Heart left ventricle (tissue), 13 donors: ENCODE data around the gene PMM2.

ENCODE experiments used
- CTCF ChIP-seq, 12 donors: fragments of 200-600 bp; sonication (generic) in 4 of 12; IDR thresholded peaks; one replicate each; pipeline versions ENCODE4 v1.5.0 to v1.8.0; 2018 to 2022; ENCODE audit warnings: antibody characterized with exemption in 12 of 12, mild to moderate bottlenecking in 5 of 12
- POLR2A ChIP-seq, 2 donors: fragments of 450-650 bp; IDR thresholded peaks; one replicate each; pipeline ENCODE4 v1.6.1; 2017; ENCODE audit warnings: antibody characterized with exemption in 2 of 2, mild to moderate bottlenecking in 2 of 2, moderate library complexity in 2 of 2
- donor health status: ischemic (EF 13 %, LVEDD 7.1; RV severe dilation, severe dysfunction).
- donor health status: DM: no; HTN: yes; CAD: no.
- donor health status: DM: no; HTN: no; CAD: no.
- donor health status: ischemic (EF 25% LVEDD 6.9; RV normal size, moderate dysfunction).
- donor health status: ischemic (EF 25% LVEDD 5.7; RV mildly dilated, moderate dysfunction).
- donor health status: ischemic (EF 35%, LVEDD 5.7; RV mildly dilated, moderate dysfunction).
- donor health status: nonischemic (EF 11% LVEDD 7.7; RV severe dilation, severe dysfunction).
- donor health status: DM: yes; HTN: yes; CAD: no.
- donor health status: PGD.
- donor health status: ischemic (EF 29% LVEDD 5.4; RV normal size, mild dysfunction).
- donor health status: nonischemic (EF 23%, LVEDD 6.1; RV moderate dilation, normal function).

- TF ChIP-seq CTCF (IDR thresholded peaks at IDR 0.05) (no peak), POLR2A (IDR thresholded peaks at IDR 0.05) (no peak)
These were observed 21.9 kb downstream of the PMM2 start for GRCh38 chr16:8819411-8820034.
